Transverse colon (tissue), 3 donors: ENCODE data around the gene LAMA5.

Source experiments
- CTCF ChIP-seq, 5 experiments: fragments of 200-600 bp in 3 of 5; fragments of 450-650 bp in 2 of 5; sonication (generic) in 3 of 5; IDR thresholded peaks; 1 replicate in 2 of 5; 2 replicates in 3 of 5; pipeline ENCODE4 v1.5.1; 2016 to 2017; ENCODE audit warnings: antibody characterized with exemption in 5 of 5, inconsistent platforms in 3 of 5, mild to moderate bottlenecking in 2 of 5, moderate library complexity in 1 of 5
- EP300 ChIP-seq: sonication (generic); formaldehyde crosslinking; IDR thresholded peaks from one replicate; pipeline ENCODE4 v1.6.1; 2017; ENCODE audit warnings: antibody characterized with exemption, low read depth

GRCh38 chr20:62332989-62333819, 33.9 kb downstream of the LAMA5 start:
- no peak for TF ChIP-seq CTCF (IDR thresholded peaks at IDR 0.05)
- no peak for TF ChIP-seq EP300
